BLaER1 treated with 17β-estradiol and CSF1 and Interleukin-3, amounts not matched to agents 10 nM and 100 nM (cell line): ENCODE data around the gene GPR89A.

Source experiments
- H3K27ac ChIP-seq, 11 experiments: shearing (Covaris generic); formaldehyde crosslinking; 2 replicates each; pipeline ENCODE4 v1.8.1; 2022
- H3K27me3 ChIP-seq, 11 experiments: shearing (Covaris generic); formaldehyde crosslinking; 2 replicates each; pipeline ENCODE4 v1.8.1; 2022
- H3K36me3 ChIP-seq, 11 experiments: shearing (Covaris generic); formaldehyde crosslinking; 2 replicates each; pipeline ENCODE4 v1.8.1; 2022
- H3K4me1 ChIP-seq, 10 experiments: shearing (Covaris generic); formaldehyde crosslinking; 2 replicates each; pipeline ENCODE4 v1.8.1; 2022
- H3K4me2 ChIP-seq, 11 experiments: shearing (Covaris generic); formaldehyde crosslinking; 2 replicates each; pipeline ENCODE4 v1.8.1; 2022
- H3K4me3 ChIP-seq, 10 experiments: shearing (Covaris generic); formaldehyde crosslinking; 2 replicates each; pipeline ENCODE4 v1.8.1; 2022
- H3K9ac ChIP-seq, 11 experiments: shearing (Covaris generic); formaldehyde crosslinking; 2 replicates each; pipeline ENCODE4 v1.8.1; 2022
- H3K9me3 ChIP-seq, 11 experiments: shearing (Covaris generic); formaldehyde crosslinking; replicated peaks in 1 of 11; 2 replicates each; pipeline ENCODE4 v1.8.1; 2022
- H4K20me1 ChIP-seq, 11 experiments: shearing (Covaris generic); formaldehyde crosslinking; 2 replicates each; pipeline ENCODE4 v1.8.1; 2022
- Cebpa-rat ChIP-seq, 11 experiments: shearing (Covaris generic); IDR thresholded peaks; 2 replicates each; pipeline ENCODE4 v1.8.1; 2022

GPR89A gene

GRCh38 chr1:145688924-145689323, 81.1 kb downstream of the GPR89A start:
- H3K9ac ChIP-seq = no peak overlapping the region
- H3K4me2 ChIP-seq = no peak overlapping the region

GRCh38 chr1:145689922-145690321, 82.1 kb downstream of the GPR89A start:
- H3K27ac ChIP-seq = peak overlapping the region in 1 of 11 experiments; percentile 40; a peak in 1 of 22 replicates

More at GRCh38 chr1:145688924-145689323, 81.1 kb downstream of the GPR89A start:
- no peaks in the 10 kb centered on the region for H3K27me3 ChIP-seq
- H3K36me3 ChIP-seq = no peaks in the 10 kb centered on the region
- peaks cover 18 to 21% (median 19%) of the 10 kb centered on the region in 10 experiments for H3K4me1 ChIP-seq
- no peak overlapping the region for H3K4me3 ChIP-seq
- H4K20me1 ChIP-seq = no peaks in the 10 kb centered on the region; a peak in 1 of 22 replicates
- H3K27ac ChIP-seq = no peak overlapping the region
- no peak for TF ChIP-seq Cebpa-rat (IDR thresholded peaks at IDR 0.05)
- H3K9me3 ChIP-seq = no peaks in the 10 kb centered on the region

DNA sequence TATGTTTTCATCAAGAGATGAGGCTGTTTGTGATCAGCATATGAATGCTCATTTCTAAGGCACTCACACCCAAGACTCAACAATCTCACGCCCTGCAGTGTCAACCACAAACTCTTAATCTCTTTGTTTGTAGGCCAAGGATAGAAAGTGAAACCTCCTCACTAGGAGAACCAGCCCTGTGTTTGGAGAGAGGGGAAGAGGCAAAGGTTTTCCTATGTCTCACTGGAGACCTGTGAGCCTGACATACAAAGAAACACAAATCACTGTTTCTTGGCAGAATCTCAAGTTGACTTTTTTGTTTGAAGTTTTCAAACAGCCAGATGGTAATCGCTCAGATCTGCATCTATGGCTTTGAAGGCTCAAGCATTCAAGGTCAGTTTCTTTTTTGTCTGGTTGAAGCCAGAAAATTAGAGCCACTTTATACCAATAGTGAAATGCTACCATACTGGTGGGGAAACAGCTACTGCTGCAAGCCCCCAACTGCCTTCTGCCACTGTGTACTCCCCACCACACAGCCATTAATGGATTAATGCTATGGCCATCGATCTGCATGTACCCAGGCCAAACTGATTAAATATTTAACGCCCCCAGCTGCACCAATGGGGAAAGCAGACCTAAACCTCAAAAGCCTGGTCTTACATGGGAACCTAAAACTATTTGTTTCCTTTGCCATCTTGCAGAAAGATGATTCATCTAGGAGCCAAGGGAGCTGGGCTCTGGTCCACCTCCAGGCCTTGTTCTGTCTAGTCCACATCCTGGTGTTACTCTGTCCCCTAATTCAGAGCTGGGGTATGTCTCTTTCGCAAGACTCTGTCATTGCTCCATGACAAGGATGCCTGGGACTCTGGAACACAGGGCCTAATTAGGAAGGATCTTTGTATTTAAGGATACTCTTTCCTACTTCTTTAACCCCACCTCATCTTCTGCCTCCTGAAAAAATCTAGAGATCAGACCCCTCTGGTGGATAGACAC, 83.1 kb downstream of the GPR89A start:
- Histone ChIP-seq H3K27me3 (no peaks in the 10 kb centered on the region), H3K4me3 (no peak overlapping the region), H3K4me2 (peak overlapping the region; percentile 10 to 70 (median 46); a peak in 20 of 22 replicates), H3K27ac (peak overlapping the region in 7 of 11 experiments; percentile 12 to 44 (median 38); a peak in 10 of 22 replicates), H3K9ac (no peak overlapping the region; a peak in 2 of 22 replicates), H3K4me1 (peaks cover 18 to 21% (median 20%) of the 10 kb centered on the region in 10 experiments), H3K36me3 (no peaks in the 10 kb centered on the region), H4K20me1 (no peaks in the 10 kb centered on the region; a peak in 1 of 22 replicates), H3K9me3 (no peaks in the 10 kb centered on the region)
- TF ChIP-seq Cebpa-rat (IDR thresholded peaks at IDR 0.05) = 0 out of 22 replicates have a peak, but pooled peaks of 2 of the 11 experiments have one; percentile 26 to 33

More at GRCh38 chr1:145689922-145690321, 82.1 kb downstream of the GPR89A start:
- Histone ChIP-seq H3K36me3 (no peaks in the 10 kb centered on the region), H3K4me1 (peaks cover 18 to 21% (median 19%) of the 10 kb centered on the region in 10 experiments), H4K20me1 (no peaks in the 10 kb centered on the region; a peak in 1 of 22 replicates), H3K9ac (no peak overlapping the region; a peak in 1 of 22 replicates), H3K9me3 (no peaks in the 10 kb centered on the region), H3K4me3 (no peak overlapping the region), H3K27me3 (no peaks in the 10 kb centered on the region), H3K4me2 (peak overlapping the region in 10 of 11 experiments; percentile 11 to 70 (median 48); a peak in 18 of 22 replicates)
- TF ChIP-seq Cebpa-rat (IDR thresholded peaks at IDR 0.05) = no peak

- Histone ChIP-seq H3K9me3 (no peaks in the 10 kb centered on the region), H3K4me3 (no peak overlapping the region), H3K4me1 (peaks cover 18 to 36% (median 29%) of the 10 kb centered on the region in 10 experiments), H3K9ac (no peak overlapping the region), H3K36me3 (no peaks in the 10 kb centered on the region), H3K4me2 (no peak overlapping the region), H3K27me3 (no peaks in the 10 kb centered on the region), H3K27ac (no peak overlapping the region), H4K20me1 (no peaks in the 10 kb centered on the region; a peak in 1 of 22 replicates)
- TF ChIP-seq Cebpa-rat (IDR thresholded peaks at IDR 0.05) = no peak
These were observed 85.1 kb downstream of the GPR89A start for GRCh38 chr1:145692785-145693443.

- Histone ChIP-seq H3K9me3 (no peaks in the 10 kb centered on the region), H4K20me1 (no peaks in the 10 kb centered on the region), H3K9ac (no peak overlapping the region), H3K4me1 (peaks cover 3 to 24% (median 15%) of the 10 kb centered on the region in 10 experiments), H3K27me3 (no peaks in the 10 kb centered on the region), H3K4me3 (no peak overlapping the region), H3K27ac (no peak overlapping the region), H3K4me2 (peak overlapping the region in 5 of 11 experiments; percentile 1 to 47 (median 32); a peak in 9 of 22 replicates), H3K36me3 (no peaks in the 10 kb centered on the region)
- TF ChIP-seq Cebpa-rat (IDR thresholded peaks at IDR 0.05) = no peak
These were observed 88.2 kb downstream of the GPR89A start for GRCh38 chr1:145695821-145696629.

DNA sequence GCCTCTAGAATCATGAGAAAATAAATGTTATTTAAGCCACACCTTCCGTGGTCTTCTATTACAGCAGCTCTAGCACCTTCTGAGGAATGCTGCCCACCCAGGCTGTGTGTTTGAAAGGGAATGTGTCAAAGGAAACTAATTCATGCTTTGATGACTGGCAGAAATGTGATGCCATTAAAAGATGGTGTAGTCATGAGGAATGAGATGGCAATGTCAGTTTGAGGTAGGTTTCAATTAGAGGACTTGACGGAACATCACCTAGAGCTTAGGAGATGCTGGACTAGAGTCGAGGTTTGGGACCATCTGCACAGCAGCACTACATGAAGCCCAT, 88.8 kb downstream of the GPR89A start:
- Histone ChIP-seq H3K9me3 (no peaks in the 10 kb centered on the region), H3K4me1 (peaks cover 0 to 19% (median 10%) of the 10 kb centered on the region in 10 experiments; a peak in 11 of 20 replicates), H3K36me3 (no peaks in the 10 kb centered on the region), H3K27me3 (no peaks in the 10 kb centered on the region), H3K4me2 (peak overlapping the region in 5 of 11 experiments; percentile 1 to 47 (median 32); a peak in 9 of 22 replicates), H4K20me1 (no peaks in the 10 kb centered on the region), H3K4me3 (no peak overlapping the region), H3K27ac (no peak overlapping the region), H3K9ac (no peak overlapping the region)
- TF ChIP-seq Cebpa-rat (IDR thresholded peaks at IDR 0.05) = no peak

- Histone ChIP-seq H3K4me1 (peaks cover 0 to 12% (median 5%) of the 10 kb centered on the region in 10 experiments; a peak in 9 of 20 replicates), H3K27me3 (no peaks in the 10 kb centered on the region), H3K4me2 (no peak overlapping the region), H4K20me1 (no peaks in the 10 kb centered on the region), H3K27ac (no peak overlapping the region), H3K4me3 (no peak overlapping the region), H3K9ac (no peak overlapping the region), H3K9me3 (no peaks in the 10 kb centered on the region), H3K36me3 (no peaks in the 10 kb centered on the region)
- no peak for TF ChIP-seq Cebpa-rat (IDR thresholded peaks at IDR 0.05)
These were observed 93.6 kb downstream of the GPR89A start for GRCh38 chr1:145701306-145701862.

- no peaks in the 10 kb centered on the region for H3K9me3 ChIP-seq
- TF ChIP-seq Cebpa-rat (IDR thresholded peaks at IDR 0.05) = no peak
- H3K9ac ChIP-seq = no peak overlapping the region
- H3K4me3 ChIP-seq = no peak overlapping the region
- no peaks in the 10 kb centered on the region for H3K27me3 ChIP-seq
- no peak overlapping the region for H3K4me2 ChIP-seq
- no peaks in the 10 kb centered on the region for H3K36me3 ChIP-seq
- no peak overlapping the region for H3K27ac ChIP-seq
- H3K4me1 ChIP-seq = peaks cover 0 to 5% (median under 1%) of the 10 kb centered on the region in 10 experiments; a peak in 9 of 20 replicates
- no peaks in the 10 kb centered on the region for H4K20me1 ChIP-seq
These were observed 94.3 kb downstream of the GPR89A start for GRCh38 chr1:145702052-145702451.
